Measurements from ENCODE around the gene TGFB1. TPM values are rescaled to one million over a fixed set of nuclear protein-coding genes. Genes with fewer than 3 reads are reported as not detected.

The TGFB1 gene
- total and polyA plus RNA-seq, 9 of the 15 experiments (the other 6 are each of a cell fraction or from before 2014, with no cell fraction given) = 0.24 to 159 (median 17.2) TPM

DNA sequence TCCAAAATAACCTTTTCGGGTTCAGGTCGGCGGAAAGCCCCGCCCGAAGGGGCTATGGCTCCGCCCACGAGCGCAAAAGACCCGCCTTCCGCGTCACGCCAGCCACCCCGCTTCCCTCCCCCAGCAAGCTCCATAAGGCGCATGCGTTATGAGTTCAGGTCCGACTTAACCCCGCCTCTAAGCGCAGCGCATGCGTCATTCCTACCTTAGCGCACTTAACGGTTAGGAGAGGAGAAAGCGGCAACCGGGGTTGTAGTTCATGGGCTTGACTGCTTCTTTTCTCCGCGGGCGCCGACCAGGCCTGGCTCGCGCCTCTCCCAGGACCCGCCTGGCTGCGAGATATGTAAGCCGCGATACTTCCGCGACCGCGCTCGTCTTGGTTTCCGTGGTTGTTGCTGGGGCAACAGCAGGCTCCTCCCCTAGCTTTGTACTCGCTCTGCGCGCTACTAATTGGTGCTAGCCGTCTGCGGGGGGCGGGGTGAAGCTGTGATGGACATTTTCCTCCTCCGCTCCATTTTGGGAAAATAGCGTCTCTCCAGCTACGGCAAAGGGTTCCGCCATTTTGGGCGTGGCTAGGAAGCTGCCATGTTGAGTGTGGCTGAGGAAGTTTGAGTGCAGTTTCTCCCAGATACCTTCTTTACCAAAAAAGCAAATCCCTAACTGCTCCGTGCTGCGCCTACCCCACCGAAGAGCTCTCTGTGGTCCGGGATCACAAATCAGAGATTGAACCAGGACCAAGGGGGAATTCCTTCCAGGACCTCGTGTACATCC lies 10.2 kb upstream of the TGFB1 start, which contains the start of gene B9D2 (continued):
- TF ChIP-seq, protein P1, sequence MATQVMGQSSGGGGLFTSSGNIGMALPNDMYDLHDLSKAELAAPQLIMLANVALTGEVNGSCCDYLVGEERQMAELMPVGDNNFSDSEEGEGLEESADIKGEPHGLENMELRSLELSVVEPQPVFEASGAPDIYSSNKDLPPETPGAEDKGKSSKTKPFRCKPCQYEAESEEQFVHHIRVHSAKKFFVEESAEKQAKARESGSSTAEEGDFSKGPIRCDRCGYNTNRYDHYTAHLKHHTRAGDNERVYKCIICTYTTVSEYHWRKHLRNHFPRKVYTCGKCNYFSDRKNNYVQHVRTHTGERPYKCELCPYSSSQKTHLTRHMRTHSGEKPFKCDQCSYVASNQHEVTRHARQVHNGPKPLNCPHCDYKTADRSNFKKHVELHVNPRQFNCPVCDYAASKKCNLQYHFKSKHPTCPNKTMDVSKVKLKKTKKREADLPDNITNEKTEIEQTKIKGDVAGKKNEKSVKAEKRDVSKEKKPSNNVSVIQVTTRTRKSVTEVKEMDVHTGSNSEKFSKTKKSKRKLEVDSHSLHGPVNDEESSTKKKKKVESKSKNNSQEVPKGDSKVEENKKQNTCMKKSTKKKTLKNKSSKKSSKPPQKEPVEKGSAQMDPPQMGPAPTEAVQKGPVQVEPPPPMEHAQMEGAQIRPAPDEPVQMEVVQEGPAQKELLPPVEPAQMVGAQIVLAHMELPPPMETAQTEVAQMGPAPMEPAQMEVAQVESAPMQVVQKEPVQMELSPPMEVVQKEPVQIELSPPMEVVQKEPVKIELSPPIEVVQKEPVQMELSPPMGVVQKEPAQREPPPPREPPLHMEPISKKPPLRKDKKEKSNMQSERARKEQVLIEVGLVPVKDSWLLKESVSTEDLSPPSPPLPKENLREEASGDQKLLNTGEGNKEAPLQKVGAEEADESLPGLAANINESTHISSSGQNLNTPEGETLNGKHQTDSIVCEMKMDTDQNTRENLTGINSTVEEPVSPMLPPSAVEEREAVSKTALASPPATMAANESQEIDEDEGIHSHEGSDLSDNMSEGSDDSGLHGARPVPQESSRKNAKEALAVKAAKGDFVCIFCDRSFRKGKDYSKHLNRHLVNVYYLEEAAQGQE (IDR thresholded peaks at IDR 0.05; ENCODE audit: borderline replicate concordance) = no peak
- TF ChIP-seq, protein P1 (CRISPR knock-in tag; IDR thresholded peaks at IDR 0.05; ENCODE audit: low read depth) = peak; percentile 78; the same call in 1 of the 2 replicates
- TF ChIP-seq TGIF2 (CRISPR knock-in tag; IDR thresholded peaks at IDR 0.05) = no peak
- TF ChIP-seq ATF1 (CRISPR knock-in tag; IDR thresholded peaks at IDR 0.05) = no peak
- peak; percentile 91 for TF ChIP-seq ATF1 (tag; IDR thresholded peaks at IDR 0.05)
- peak; percentile 84 for TF ChIP-seq SAP30 (IDR thresholded peaks at IDR 0.05; ENCODE audit: borderline replicate concordance, insufficient read depth, low read depth, low read length, poor library complexity, severe bottlenecking)
- no peak for TF ChIP-seq ZNF217 (CRISPR knock-in tag; IDR thresholded peaks at IDR 0.05)
- TF ChIP-seq CHD2 (IDR thresholded peaks at IDR 0.05; ENCODE audit: low read depth, low read length) = peak; percentile 52; the same call in 1 of the 2 replicates
- TF ChIP-seq ESRRA (IDR thresholded peaks at IDR 0.05; ENCODE audit: borderline replicate concordance, low read depth) = no peak; the same call in 1 of the 2 replicates
- TF ChIP-seq RBM34 (IDR thresholded peaks at IDR 0.05; ENCODE audit: borderline replicate concordance, insufficient read depth, low read length) = no peak
- peak; percentile 68; the same call in 1 of the 2 replicates for TF ChIP-seq ZBTB7A (IDR thresholded peaks at IDR 0.05; ENCODE audit: borderline replicate concordance, control insufficient read depth, low read depth, low read length)
- peak; percentile 81; the same call in 1 of the 2 replicates for TF ChIP-seq E2F1 (CRISPR knock-in tag; IDR thresholded peaks at IDR 0.05)
- TF ChIP-seq ZNF561 (CRISPR knock-in tag; conservative IDR thresholded peaks at IDR 0.05) = no peak
- TF ChIP-seq IFI16 (CRISPR knock-in tag; IDR thresholded peaks at IDR 0.05) = no peak
- peak; percentile 85 for TF ChIP-seq LCOR (CRISPR knock-in tag; IDR thresholded peaks at IDR 0.05)
- TF ChIP-seq BACH1 (tag; IDR thresholded peaks at IDR 0.05) = no peak
- TF ChIP-seq MLX (CRISPR knock-in tag; conservative IDR thresholded peaks at IDR 0.05) = peak in 1 of 2 experiments; percentile 91; a peak in 1 of 4 replicates
- no peak for TF ChIP-seq ELF2 (CRISPR knock-in tag; IDR thresholded peaks at IDR 0.05)
- no peak for TF ChIP-seq ZNF354B (CRISPR knock-in tag; IDR thresholded peaks at IDR 0.05)
